HL-60/S4 treated with retinoic acid at 250 ng/mL for 4 days and 3 days (cell line): ENCODE data around the gene IL12B.
"Not testable (repeated sequence)": the region's sequence is repeated elsewhere in the genome, so short reads cannot be mapped to it uniquely, and the experiment has no call there.

ENCODE experiments used
- in situ Hi-C: fragments of 300-500 bp; cut with MboI; formaldehyde crosslinking; loops from 2 replicates; pipeline ENCODE4 v1.7.0; 2022; ENCODE audit warnings: low sequenced_read_pairs

Gene IL12B

GRCh38 chr5:159301466-159301865 lies 28.8 kb downstream of the IL12B start:
- in situ Hi-C loops, result no loop called here

GRCh38 chr5:159297300-159297699 lies 33.0 kb downstream of the IL12B start:
- in situ Hi-C loops, result not testable (repeated sequence)

GRCh38 chr5:159294921-159295320 lies 35.4 kb downstream of the IL12B start:
- in situ Hi-C loops, result no loop called here

GRCh38 chr5:159290741-159291140 lies 39.5 kb downstream of the IL12B start:
- in situ Hi-C loops, result no loop called here

- in situ Hi-C loops, result no loop called here
These were observed 43.8 kb downstream of the IL12B start for GRCh38 chr5:159286420-159287035.

- in situ Hi-C loops, result no loop called here
These were observed 55.6 kb downstream of the IL12B start for GRCh38 chr5:159274676-159275075.

- in situ Hi-C loops, result no loop called here
These were observed 56.4 kb downstream of the IL12B start for GRCh38 chr5:159273923-159274322.

- in situ Hi-C loops, result no loop called here
These were observed 60.6 kb downstream of the IL12B start for GRCh38 chr5:159269723-159270122.

- in situ Hi-C loops, result not testable (repeated sequence)
These were observed 63.5 kb downstream of the IL12B start for GRCh38 chr5:159266764-159267163.
